MG63 (cell line): Measurements from ENCODE around the gene ING1. TPM values are rescaled to one million over a fixed set of nuclear protein-coding genes. Genes with fewer than 3 reads are reported as not detected.
A peak's percentile ranks its signal among the peaks of the same experiment; 100 is the strongest.

ENCODE experiments used
- DNase-seq: peaks from one replicate; pipeline ENCODE4 v3.0.0-alpha.2; 2020
- H3K27me3 ChIP-seq: fragments of 250-450 bp; sonication (Bioruptor Pico); 2 replicates; pipeline ENCODE4 v1.5.1; 2020; ENCODE audit warnings: mild to moderate bottlenecking, moderate library complexity
- H3K36me3 ChIP-seq: fragments of 250-450 bp; sonication (Bioruptor Pico); 2 replicates; pipeline ENCODE4 v1.5.1; 2020; ENCODE audit warnings: mild to moderate bottlenecking, moderate library complexity
- H3K4me3 ChIP-seq: fragments of 250-450 bp; sonication (Bioruptor Pico); 2 replicates; pipeline ENCODE4 v1.5.1; 2020; ENCODE audit warnings: mild to moderate bottlenecking, moderate library complexity
- H3K9me3 ChIP-seq: fragments of 250-450 bp; sonication (Bioruptor Pico); 2 replicates; pipeline ENCODE4 v1.5.1; 2020; ENCODE audit warnings: mild to moderate bottlenecking, moderate library complexity
- total RNA-seq: library from RNA; depleted of rRNA; stranded (reverse); fragments of >200 nt; shearing (Covaris generic); gene quantifications from 2 replicates; pipeline ENCODE4 v1.2.3, GENCODE V29; 2014; ENCODE audit warnings: low replicate concordance

The ING1 gene
- total RNA-seq, 1 experiment from 2014 or later: 14.7 TPM

DNA sequence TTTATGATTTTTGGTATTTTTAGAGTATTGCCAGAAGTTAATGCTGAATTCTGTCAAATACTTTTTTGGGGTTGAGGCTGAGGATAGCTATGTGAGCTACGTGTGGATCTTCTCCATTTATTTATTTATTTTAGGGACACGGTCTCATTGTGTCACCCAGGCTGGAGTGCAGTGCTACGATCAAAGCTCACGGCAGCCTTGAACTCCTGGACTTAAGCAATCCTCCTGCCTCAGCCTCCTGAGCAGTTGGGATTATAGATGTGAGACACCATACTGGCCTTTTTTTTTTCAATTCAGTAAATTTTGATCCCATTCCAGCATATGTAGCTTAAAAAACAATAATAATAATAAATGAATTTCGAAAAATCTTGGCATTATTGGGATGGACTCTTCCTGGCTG lies 21.1 kb downstream of the ING1 start:
- H3K36me3 ChIP-seq: no peaks in the 10 kb centered on the region
- H3K27me3 ChIP-seq: no peaks in the 10 kb centered on the region
- H3K4me3 ChIP-seq: no peak overlapping the region
- DNase-seq: no peak
- H3K9me3 ChIP-seq: no peaks in the 10 kb centered on the region

DNA sequence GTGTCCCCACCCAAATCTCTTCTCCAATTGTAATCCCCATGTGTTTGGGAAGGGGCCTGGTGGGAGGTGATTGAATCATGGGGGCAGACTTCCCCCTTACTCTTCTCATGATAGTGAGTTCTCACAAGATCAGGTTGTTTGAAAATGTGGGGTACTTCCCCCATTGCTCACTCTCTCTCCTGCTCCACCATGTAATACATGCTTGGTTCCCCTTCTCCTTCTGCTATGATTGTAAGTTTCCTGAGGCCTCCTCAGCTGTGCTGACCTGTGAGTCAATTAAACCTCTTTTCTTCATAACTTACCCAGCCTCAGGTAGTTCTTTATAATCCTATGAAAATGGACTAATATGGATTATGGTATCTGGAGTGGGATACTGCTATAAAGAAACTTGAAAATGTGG lies 24.1 kb downstream of the ING1 start:
- H3K9me3 ChIP-seq: no peaks in the 10 kb centered on the region
- H3K27me3 ChIP-seq: no peaks in the 10 kb centered on the region
- H3K36me3 ChIP-seq: no peaks in the 10 kb centered on the region
- DNase-seq: no peak
- H3K4me3 ChIP-seq: no peak overlapping the region

DNA sequence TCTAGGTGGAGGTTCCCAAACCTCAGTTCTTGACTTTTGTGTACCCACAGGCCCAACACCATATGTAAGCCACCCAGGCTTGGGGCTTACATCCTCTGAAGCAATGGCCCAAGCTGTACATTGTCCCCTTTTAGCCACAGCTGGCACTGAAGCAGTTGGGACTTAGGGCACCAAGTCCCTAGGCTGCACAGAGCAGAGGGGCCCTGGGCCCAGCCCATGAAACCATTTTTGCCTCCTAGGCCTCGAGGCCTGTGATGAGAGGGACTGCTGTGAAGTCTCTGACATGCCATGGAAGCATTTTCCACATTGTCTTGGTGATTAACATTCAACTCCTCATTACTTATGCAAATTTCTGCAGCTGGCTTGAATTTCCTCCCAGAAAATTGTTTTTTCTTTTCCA lies 30.2 kb downstream of the ING1 start:
- H3K9me3 ChIP-seq: no peaks in the 10 kb centered on the region; the same call in 1 of the 2 replicates
- H3K36me3 ChIP-seq: no peaks in the 10 kb centered on the region
- H3K27me3 ChIP-seq: no peaks in the 10 kb centered on the region
- no peak overlapping the region for H3K4me3 ChIP-seq
- DNase-seq: no peak

GRCh38 chr13:110746438-110746837 lies 32.9 kb downstream of the ING1 start:
- Histone ChIP-seq H3K9me3 (no peaks in the 10 kb centered on the region; the same call in 1 of the 2 replicates), H3K4me3 (no peak overlapping the region), H3K36me3 (no peaks in the 10 kb centered on the region), H3K27me3 (no peaks in the 10 kb centered on the region)
- DNase-seq: no peak

DNA sequence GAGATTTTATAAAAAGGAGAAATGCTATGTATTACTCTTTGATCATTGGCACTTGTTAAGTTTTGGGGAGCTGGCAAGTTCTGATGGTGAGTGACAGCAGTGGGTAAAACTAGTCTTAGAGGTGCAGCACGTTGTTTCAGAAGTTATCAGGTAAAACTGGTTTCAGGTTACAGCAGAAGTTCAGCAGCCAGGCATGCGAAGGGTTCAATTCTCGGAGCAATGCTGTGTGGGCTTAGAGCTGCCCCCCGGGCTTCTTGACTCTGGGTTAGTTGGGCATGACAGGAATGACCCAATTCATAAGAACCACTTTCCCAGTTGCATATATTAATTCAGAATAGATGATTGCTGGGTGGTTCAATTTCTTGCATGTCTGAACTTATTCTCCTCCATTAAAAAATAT lies 34.8 kb downstream of the ING1 start:
- DNase-seq: no peak
- Histone ChIP-seq H3K36me3 (no peaks in the 10 kb centered on the region), H3K9me3 (no peaks in the 10 kb centered on the region; the same call in 1 of the 2 replicates), H3K4me3 (no peak overlapping the region), H3K27me3 (no peaks in the 10 kb centered on the region)

DNA sequence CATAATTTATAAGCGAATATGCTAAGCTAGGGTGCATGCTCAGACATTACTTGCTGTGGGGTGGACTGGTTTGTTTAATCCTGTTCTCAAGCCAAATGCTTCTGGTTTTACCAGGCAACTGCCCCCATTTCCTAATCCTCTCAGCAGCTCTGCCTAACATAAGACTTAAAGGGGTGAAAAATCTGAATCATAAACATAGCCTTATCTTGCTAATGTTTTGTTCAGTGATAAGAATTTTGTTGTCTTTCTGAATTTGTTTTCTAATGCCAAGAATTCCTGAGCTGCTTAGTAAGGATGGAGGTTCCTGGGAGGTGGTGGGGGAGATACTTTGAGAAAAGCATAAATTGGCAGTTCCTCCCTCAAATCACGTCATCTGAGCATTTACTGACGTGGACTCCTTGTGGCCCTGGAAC lies 42.7 kb downstream of the ING1 start:
- DNase-seq: no peak
- no peaks in the 10 kb centered on the region for H3K36me3 ChIP-seq
- no peaks in the 10 kb centered on the region for H3K27me3 ChIP-seq
- no peaks in the 10 kb centered on the region; the same call in 1 of the 2 replicates for H3K9me3 ChIP-seq
- no peak overlapping the region for H3K4me3 ChIP-seq

GRCh38 chr13:110757296-110757695 lies 43.8 kb downstream of the ING1 start:
- Histone ChIP-seq H3K4me3 (no peak overlapping the region), H3K36me3 (no peaks in the 10 kb centered on the region), H3K9me3 (no peaks in the 10 kb centered on the region; the same call in 1 of the 2 replicates), H3K27me3 (no peaks in the 10 kb centered on the region)
- DNase-seq: no peak

DNA sequence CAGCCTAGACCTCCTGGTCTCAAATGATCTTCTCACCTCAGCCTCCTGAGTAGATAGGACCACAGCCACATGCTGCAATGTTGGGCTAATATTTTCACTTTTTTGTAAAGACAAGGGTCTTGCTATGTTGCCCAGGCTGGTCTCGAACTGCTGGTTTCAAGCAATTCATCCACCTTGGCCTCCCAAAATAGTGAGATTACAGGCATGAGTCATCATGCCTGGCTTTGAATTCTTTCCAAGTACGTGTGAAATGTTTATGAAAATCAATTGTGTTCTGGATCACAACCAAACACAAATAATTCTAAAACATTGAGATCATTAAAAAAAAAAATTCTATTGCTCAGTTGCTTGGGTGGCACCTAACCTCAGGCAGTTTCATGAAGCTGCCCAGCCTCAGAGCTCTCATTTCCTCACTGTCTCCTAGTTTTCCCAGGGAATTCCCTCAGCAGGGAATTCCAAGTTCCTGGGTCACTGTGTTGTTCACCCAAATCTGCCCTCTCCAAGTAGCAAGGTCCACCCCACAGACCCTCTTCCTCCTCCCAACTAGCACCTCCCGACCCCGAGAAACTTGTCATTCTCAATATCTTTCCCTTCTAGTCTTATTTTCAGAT lies 44.8 kb downstream of the ING1 start:
- peak; percentile 10 for DNase-seq
- Histone ChIP-seq H3K36me3 (no peaks in the 10 kb centered on the region), H3K4me3 (no peak overlapping the region), H3K27me3 (no peaks in the 10 kb centered on the region), H3K9me3 (no peaks in the 10 kb centered on the region)

DNA sequence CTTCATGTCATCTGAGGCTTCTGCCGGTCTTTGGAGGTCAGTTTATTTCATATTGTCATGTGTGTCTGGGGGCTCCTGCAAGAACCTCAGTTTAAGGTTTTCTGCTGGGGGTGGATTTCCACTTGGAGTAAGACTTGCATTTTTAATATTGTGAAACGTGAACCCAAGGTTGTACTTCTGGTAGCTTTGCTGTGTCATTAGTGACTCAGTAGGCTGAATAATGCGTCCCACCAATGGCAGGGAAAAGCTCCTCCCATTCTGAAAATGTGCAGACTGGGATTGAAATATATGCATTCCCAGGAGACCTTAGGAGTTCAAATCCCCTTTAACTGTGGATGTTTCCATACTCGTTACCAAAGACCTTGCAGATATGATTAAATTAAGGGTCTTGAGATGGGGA lies 46.2 kb downstream of the ING1 start:
- no peak for DNase-seq
- Histone ChIP-seq H3K27me3 (no peaks in the 10 kb centered on the region), H3K36me3 (no peaks in the 10 kb centered on the region), H3K9me3 (no peaks in the 10 kb centered on the region), H3K4me3 (no peak overlapping the region)

DNA sequence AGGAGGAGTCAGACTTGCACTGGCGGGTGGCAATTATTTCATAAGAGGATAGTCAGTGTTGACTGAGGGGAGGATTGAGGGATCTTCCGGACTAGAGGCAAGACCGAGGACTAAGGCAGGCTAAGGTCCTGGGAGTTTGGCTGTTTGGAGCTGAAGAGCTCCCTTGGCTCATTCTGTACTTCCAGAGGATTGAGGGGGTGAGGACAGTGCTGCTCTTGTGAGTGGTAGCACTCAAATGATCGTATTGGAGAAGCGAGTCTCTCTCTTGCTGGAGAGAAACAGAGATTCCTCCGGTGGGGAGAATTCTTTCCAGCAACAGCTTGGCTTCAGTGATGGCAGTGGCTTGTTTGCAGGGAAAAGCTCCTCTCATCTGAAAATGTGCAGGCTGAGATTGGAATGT lies 47.1 kb downstream of the ING1 start:
- no peak overlapping the region for H3K4me3 ChIP-seq
- H3K27me3 ChIP-seq: no peaks in the 10 kb centered on the region
- no peaks in the 10 kb centered on the region for H3K36me3 ChIP-seq
- no peak for DNase-seq
- H3K9me3 ChIP-seq: no peaks in the 10 kb centered on the region

GRCh38 chr13:110766671-110767430 lies 53.4 kb downstream of the ING1 start:
- Histone ChIP-seq H3K36me3 (no peaks in the 10 kb centered on the region), H3K27me3 (no peaks in the 10 kb centered on the region; the same call in 1 of the 2 replicates), H3K9me3 (no peaks in the 10 kb centered on the region), H3K4me3 (no peak overlapping the region)
- no peak for DNase-seq

GRCh38 chr13:110767476-110767875 lies 54.0 kb downstream of the ING1 start:
- DNase-seq: no peak
- no peaks in the 10 kb centered on the region; the same call in none of the 2 replicates for H3K27me3 ChIP-seq
- H3K4me3 ChIP-seq: no peak overlapping the region
- H3K36me3 ChIP-seq: no peaks in the 10 kb centered on the region
- H3K9me3 ChIP-seq: no peaks in the 10 kb centered on the region

GRCh38 chr13:110769097-110769496 lies 55.6 kb downstream of the ING1 start:
- Histone ChIP-seq H3K36me3 (no peaks in the 10 kb centered on the region), H3K27me3 (peaks cover 3% of the 10 kb centered on the region), H3K9me3 (no peaks in the 10 kb centered on the region), H3K4me3 (no peak overlapping the region)
- DNase-seq: no peak

- peaks cover 3% of the 10 kb centered on the region for H3K27me3 ChIP-seq
- no peak overlapping the region for H3K4me3 ChIP-seq
- H3K36me3 ChIP-seq: no peaks in the 10 kb centered on the region
- DNase-seq: no peak
- no peaks in the 10 kb centered on the region for H3K9me3 ChIP-seq
These were observed 57.2 kb downstream of the ING1 start for GRCh38 chr13:110770678-110771077.

GRCh38 chr13:110771194-110771593 lies 57.7 kb downstream of the ING1 start:
- H3K36me3 ChIP-seq: no peaks in the 10 kb centered on the region
- no peaks in the 10 kb centered on the region for H3K9me3 ChIP-seq
- H3K4me3 ChIP-seq: no peak overlapping the region
- peak; percentile 7 for DNase-seq
- peaks cover 3% of the 10 kb centered on the region for H3K27me3 ChIP-seq

DNA sequence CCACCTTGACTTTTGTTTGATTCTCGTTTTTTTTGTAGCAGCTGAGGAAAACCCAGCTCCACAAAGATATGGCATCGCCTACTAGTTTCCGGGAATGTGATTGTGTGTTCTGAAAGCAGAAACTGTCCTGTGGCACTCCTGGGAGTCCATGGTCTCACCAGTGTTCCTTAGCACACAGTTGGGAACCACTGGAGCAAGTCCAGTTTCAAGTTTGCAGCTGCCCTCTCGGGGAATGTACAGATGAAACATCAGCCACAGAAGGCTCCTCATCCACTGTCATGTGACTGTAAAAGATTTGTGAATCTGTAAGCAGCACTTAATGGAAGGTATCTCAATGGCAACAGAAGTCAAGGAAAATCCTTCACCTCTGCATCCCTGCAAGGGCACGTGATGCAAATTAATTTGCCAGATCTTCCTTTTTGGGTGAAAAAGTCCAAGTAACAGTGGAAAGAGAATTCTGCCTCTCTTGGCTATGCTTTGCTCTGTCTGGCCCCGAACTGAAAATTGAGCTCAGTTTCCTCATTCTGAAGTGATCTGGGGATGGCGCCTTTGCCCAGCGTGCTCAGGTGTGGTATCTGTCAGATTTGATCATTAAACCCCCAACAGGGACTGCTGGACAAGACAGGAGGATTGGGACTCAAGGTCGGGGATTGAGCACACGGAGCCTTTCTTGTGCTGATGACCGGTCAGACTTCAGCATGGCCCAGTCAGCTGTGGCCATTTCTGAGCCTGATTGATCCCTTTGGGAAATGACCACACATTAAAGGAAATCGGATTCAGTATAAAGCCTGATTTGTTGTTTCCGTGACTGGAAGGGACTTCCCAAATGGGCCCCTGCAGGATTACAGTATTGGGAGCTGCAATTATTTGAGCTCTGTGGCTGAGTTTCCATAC lies 58.8 kb downstream of the ING1 start:
- Histone ChIP-seq H3K4me3 (no peak overlapping the region), H3K27me3 (peaks cover 3% of the 10 kb centered on the region), H3K9me3 (no peaks in the 10 kb centered on the region), H3K36me3 (no peaks in the 10 kb centered on the region)
- DNase-seq: no peak
